ENCODE data around the gene ZFHX2. TPM values are rescaled to one million over a fixed set of nuclear protein-coding genes. Genes with fewer than 3 reads are reported as not detected.
A peak's percentile ranks its signal among the peaks of the same experiment; 100 is the strongest.

Gene ZFHX2
- total RNA-seq, 1 experiment from 2014 or later, result 0.58 TPM

GRCh38 chr14:23520899-23521533 lies 30.5 kb downstream of the ZFHX2 start:
- no peak for DNase-seq (ENCODE audit: low spot score)

GRCh38 chr14:23518709-23519108 lies 32.9 kb downstream of the ZFHX2 start:
- DNase-seq (ENCODE audit: low spot score), result no peak

GRCh38 chr14:23517650-23518326 lies 33.8 kb downstream of the ZFHX2 start:
- no peak for DNase-seq (ENCODE audit: low spot score)

GRCh38 chr14:23514644-23514957 lies 37.0 kb downstream of the ZFHX2 start:
- no peak for DNase-seq (ENCODE audit: low spot score)

DNA sequence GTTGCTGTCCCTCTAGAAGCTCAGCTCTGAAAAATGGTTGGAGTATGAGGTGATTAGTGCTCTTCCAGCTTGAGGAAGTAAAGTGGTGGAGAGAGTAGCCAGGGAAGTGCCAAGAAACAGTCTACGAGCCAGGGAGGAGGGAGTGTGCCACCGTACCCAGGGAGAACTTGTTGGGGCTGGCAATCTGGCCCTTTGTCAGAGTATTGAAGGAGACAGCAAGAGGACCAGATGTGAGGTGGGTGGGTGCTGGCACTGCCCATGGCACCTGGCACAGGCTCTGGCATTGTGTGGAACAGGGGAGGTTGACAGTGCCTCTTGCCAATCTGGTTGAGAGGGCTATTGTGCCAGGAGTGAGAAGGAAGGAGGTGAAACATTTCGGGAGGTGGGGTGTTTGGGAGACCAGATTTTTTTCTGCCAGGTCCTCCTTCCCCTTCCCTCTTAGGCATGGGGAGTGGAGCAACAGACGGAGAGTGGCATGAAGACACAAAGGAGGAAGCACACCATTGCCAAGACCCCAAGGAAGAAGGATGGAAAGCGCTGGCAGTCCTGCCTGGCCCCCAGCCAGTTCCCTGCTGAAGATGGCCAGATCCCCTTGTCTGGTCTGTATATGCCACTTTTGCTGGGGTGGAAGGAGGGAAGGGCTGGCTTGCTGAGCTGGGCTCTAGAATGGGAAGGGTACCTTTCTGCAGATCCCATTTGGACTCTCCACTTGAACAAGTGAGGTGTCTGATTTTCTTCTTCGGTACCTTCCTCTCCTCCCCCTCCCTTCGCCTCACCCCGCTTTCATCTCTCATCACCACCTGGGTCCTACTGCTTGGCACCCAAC lies 37.5 kb downstream of the ZFHX2 start:
- no peak for DNase-seq (ENCODE audit: low spot score)

DNA sequence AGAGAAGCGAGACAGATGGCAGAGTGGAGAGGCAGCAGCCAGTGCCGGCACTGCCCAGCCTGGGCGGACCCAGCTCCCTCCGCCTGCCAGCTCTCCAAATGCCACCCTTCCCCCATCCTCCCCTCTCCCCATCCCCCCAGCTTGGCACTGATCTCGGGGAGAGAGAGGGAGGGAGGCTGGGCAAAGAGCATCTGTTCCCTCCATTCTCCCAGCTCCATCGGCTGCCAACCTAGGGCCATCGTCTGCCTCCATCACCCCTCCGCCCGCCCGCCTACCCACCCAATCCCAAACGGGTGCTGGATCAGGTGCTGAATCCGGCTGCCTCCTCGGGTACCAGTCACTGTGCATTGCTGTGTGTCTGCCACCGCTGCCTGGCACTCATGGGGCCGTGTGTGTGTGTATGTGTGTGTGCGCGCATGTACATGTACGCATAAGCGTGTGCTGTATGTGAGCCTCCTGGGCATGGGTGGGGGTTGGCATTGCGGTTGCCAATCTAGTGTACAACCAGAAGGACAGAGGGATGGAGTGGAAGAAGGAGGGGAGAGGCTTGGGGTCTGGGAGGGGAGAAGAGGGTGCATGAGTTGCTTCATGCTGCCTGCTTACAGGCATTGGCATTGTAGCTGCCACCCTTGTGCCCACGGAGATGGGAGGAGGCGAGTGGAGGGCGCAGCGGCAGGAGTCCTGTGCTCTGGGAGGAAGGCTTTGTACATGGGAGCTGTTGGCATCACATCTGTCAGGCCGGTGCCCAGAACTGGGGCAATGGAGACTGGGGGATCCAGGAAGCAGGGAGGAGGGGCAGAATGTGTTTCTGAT lies 38.4 kb downstream of the ZFHX2 start:
- DNase-seq (ENCODE audit: low spot score), result no peak

DNA sequence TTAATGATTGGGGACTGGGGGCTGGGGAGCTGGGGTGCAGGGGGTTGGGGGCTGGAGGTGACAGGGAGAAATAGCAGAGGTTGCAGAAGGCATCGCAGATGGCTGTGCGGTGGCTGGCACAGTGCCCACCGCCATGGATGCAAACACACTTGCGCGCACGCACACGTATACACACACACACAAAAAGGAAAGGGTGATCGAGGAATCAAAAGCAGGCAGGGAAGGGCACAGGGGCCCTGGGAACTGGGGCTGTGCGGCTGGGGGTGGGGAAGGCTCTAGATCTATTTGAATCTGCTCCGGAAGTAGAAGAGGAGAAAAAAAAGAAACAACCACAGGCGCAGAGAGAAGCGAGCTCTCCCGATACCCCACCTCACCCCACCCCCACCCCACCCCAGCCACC lies 39.4 kb downstream of the ZFHX2 start:
- no peak for DNase-seq (ENCODE audit: low spot score)

GRCh38 chr14:23494223-23494622 lies 57.3 kb downstream of the ZFHX2 start:
- no peak for DNase-seq (ENCODE audit: low spot score)

DNA sequence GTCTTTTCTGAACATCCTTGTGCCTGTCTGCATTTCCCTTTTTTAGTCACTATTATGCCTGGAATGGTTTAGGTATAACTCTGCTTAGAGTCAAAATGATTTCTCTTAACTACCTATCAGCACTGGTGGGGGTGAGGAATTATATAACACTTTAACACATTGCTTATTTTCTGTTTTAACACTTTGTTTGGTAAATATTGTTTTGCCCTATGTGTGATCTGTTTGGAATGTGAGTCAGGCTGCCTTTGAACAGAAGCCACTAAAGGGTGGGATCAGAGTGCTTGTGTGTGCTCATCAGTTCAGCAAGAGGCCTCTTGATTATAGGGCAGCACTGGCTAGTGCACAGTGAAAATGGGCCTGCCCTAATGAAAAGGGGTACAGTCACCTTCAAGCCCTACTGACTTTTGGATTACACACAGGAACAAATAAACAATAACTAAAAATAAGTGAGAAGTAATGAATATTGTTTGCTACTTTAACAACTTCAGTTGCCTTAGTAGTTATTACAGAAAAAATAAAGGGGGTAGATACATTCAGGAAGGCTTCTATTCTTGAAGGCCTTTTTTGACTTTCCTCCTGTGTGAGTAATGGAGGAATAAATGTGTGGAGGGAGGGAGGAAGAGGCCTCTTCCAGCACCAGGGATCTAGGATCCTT lies 58.8 kb downstream of the ZFHX2 start:
- DNase-seq (ENCODE audit: low spot score), result no peak

- DNase-seq (ENCODE audit: low spot score), result no peak
Observed at GRCh38 chr14:23487216-23487615, 64.3 kb downstream of the ZFHX2 start.

DNA sequence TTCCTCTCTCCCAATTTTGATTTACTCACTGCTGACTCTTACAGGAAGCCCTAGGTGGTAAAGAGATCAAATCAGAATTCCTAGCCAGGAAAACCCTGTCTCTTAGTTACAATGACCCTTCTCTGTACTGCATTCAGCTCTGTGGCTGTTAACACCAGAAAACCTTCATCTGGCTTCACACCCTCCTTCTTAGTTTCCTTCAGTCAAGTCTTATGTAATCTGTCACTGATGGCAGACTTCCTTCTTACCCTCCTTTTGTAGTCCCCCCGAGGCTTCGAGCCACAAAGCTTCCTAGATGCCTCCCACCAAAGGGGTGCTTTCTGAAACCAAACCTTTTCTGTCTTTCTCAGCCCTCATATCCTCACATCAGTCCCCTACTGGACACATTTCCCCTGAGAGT lies 65.5 kb downstream of the ZFHX2 start:
- DNase-seq (ENCODE audit: low spot score), result no peak

GRCh38 chr14:23485326-23485725 lies 66.2 kb downstream of the ZFHX2 start:
- no peak for DNase-seq (ENCODE audit: low spot score)

DNA sequence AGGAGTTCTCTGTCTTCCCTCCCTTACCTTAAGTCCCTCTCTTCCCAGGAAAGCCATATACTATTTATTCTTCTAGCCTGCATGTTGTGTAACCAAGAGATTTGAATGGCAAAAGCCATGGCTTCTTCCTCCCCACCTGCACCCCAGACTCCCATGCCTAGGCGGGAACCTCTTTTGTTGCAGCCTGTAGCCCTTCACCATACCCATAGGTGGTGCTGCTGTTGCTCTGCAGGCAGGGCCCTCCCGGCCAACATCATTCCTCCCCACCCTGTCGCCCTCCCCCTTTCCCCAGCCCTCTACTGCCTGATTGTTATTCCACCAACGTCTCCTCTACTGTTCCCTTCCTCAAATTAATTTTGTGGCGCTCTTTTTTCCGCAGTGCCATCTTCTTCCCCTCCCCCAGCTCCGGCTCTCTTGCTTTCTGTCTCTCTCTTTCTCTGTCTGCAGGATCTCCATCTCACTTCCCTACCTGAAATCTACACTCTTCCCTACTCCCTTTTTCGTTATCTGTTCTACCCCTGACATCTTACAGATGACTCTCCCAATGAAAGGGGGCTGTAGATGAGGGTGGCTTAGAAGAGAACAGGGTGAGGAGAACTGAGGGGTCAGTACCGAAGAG lies 68.2 kb downstream of the ZFHX2 start:
- DNase-seq (ENCODE audit: low spot score), result peak; percentile 10

DNA sequence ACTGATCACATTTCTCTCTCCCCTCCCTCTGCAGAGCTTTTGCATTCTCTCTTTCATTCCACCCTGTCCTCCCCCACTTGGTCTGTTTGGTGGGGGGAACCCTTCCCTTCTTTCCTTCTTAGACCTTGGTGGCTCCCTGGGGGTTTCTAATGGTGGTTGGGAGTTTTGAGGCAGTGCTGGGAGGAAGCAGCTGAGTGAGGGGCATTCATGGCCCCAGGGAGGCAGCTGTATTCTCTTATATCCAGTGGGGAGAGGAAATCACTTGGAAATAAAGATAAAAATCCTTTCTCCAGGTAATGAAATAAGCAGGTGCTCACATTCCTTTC lies 68.8 kb downstream of the ZFHX2 start:
- no peak for DNase-seq (ENCODE audit: low spot score)

DNA sequence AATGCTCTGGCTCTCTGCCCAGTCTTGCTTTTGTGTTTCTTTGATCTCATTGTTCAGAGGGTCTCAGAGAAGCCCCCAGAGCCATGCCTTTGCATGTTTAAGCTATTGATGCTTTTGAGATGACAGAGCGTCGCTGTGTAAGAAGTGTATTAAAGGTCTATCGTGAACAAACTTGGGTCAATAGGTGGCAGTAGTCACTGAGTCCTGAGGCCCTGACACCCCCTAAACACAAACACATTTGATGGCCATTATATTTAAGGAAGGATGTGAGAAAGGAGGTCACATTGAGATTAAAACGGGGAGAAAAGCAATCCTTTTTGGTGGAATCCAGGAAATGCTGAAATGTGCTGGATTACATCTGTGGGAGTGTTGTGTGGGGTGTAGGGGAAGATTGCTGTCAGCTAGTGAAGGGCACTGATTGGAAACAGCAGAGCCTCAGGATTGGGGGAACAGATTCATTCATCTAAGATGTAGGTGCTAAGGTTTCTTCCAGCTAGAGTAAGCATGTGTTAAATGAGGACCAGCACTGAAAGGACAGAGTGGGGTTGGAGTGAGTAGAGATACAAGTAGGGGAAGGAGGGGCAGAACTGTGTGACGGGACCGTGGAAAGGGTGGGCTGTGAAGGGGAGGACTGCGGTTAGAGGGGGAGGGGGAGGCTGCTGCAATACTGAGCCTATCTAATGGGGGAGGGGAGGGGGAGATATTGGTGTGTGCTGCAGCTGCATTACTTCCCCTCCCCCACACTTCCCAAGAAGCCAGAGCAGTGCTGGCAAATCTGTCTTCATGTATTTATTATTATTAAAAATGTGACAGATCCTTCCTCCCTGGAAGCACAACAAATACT lies 69.4 kb downstream of the ZFHX2 start:
- DNase-seq (ENCODE audit: low spot score), result no peak

GRCh38 chr14:23481362-23481970 lies 70.1 kb downstream of the ZFHX2 start:
- peak; percentile 51 for DNase-seq (ENCODE audit: low spot score)

DNA sequence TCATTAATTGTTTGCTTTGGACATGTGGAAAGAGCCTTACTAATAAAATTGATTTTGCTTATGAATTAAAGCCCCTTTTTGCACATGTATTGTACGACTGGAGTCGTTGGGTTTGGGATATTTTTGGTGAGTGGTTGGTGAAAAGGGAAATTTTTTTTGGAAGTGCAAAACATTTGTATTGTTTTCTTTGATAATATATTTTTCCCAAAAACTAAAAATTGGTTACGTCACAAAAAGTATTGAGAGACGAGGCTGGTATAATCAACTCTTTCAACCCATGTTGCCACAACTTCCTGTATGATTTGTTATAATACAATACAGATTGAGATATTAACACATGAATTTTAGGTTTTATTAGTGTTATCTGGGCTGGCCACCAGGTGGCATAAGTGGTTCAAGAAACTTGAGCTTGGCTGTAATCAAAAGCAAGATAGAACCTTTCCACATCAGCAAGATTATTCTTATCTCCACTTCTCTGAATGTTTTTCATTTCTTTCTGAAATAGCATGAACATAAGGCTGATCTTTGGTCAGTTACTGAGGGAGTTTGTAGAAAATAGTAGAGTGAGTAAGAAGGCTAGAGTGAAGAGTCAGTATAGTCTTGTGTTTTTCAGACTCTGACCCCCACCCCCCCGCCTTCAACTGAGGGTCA lies 73.3 kb downstream of the ZFHX2 start:
- peak; percentile 62 for DNase-seq (ENCODE audit: low spot score)

- no peak for DNase-seq (ENCODE audit: low spot score)
Observed at GRCh38 chr14:23470947-23471346, 80.6 kb downstream of the ZFHX2 start.
